H9 (cell line): Measurements from ENCODE around the gene THSD7B. TPM values are rescaled to one million over a fixed set of nuclear protein-coding genes. Genes with fewer than 3 reads are reported as not detected.

Experiments used
- DNase-seq: peaks from one replicate; pipeline ENCODE4 v3.0.0-alpha.2; 2017
- H2AFZ ChIP-seq: one replicate; pipeline ENCODE4 v1.6.1; 2013; ENCODE audit warnings: mild to moderate bottlenecking, low read length, control low read depth, moderate library complexity
- H2AK5ac ChIP-seq: 2 replicates; pipeline ENCODE4 v1.6.1; 2013; ENCODE audit warnings: low read length, control low read depth, mixed read lengths; ENCODE audit not compliant: insufficient read length
- H2BK120ac ChIP-seq: one replicate; pipeline ENCODE4 v1.6.1; 2013; ENCODE audit warnings: low read depth, mild to moderate bottlenecking, low read length, control low read depth, inconsistent platforms; ENCODE audit not compliant: poor library complexity, severe bottlenecking
- H2BK12ac ChIP-seq: 2 replicates; pipeline ENCODE4 v1.6.1; 2013; ENCODE audit warnings: low read length, control low read depth, mixed read lengths, low read depth; ENCODE audit not compliant: insufficient read length
- H2BK15ac ChIP-seq: 2 replicates; pipeline ENCODE4 v1.6.1; 2013; ENCODE audit warnings: low read depth, low read length, control low read depth
- H2BK20ac ChIP-seq: one replicate; pipeline ENCODE4 v1.6.1; 2013; ENCODE audit warnings: low read depth, mild to moderate bottlenecking, low read length, control low read depth, inconsistent platforms; ENCODE audit not compliant: poor library complexity, severe bottlenecking
- H2BK5ac ChIP-seq: 2 replicates; pipeline ENCODE4 v1.6.1; 2013; ENCODE audit warnings: low read length, control low read depth, mixed read lengths; ENCODE audit not compliant: insufficient read length
- H3K14ac ChIP-seq: 2 replicates; pipeline ENCODE4 v1.6.1; 2013; ENCODE audit warnings: low read length, control low read depth; ENCODE audit not compliant: insufficient read depth
- H3K18ac ChIP-seq: 2 replicates; pipeline ENCODE4 v1.6.1; 2013; ENCODE audit warnings: low read depth, mild to moderate bottlenecking, mixed read lengths, low read length, control low read depth; ENCODE audit not compliant: insufficient read length
- H3K23ac ChIP-seq: 2 replicates; pipeline ENCODE4 v1.6.1; 2013; ENCODE audit warnings: low read length, control low read depth, mixed read lengths, low read depth; ENCODE audit not compliant: insufficient read length
- H3K23me2 ChIP-seq: 2 replicates; pipeline ENCODE4 v1.6.1; 2013; ENCODE audit warnings: low read depth, mild to moderate bottlenecking, mixed read lengths, low read length, control low read depth; ENCODE audit not compliant: insufficient read length, poor library complexity, severe bottlenecking
- H3K27ac ChIP-seq: 2 replicates; pipeline ENCODE4 v1.5.1; 2013; ENCODE audit warnings: low read length, control low read depth, mixed read lengths, low read depth; ENCODE audit not compliant: insufficient read length
- H3K27me3 ChIP-seq: 2 replicates; pipeline ENCODE4 v1.6.1; 2013; ENCODE audit warnings: low read length, control low read depth, inconsistent platforms; ENCODE audit not compliant: insufficient read depth
- H3K4ac ChIP-seq: 2 replicates; pipeline ENCODE4 v1.6.1; 2013; ENCODE audit warnings: low read depth, mild to moderate bottlenecking, control low read depth, inconsistent platforms, low read length, moderate library complexity
- H3K4me1 ChIP-seq: 2 replicates; pipeline ENCODE4 v1.6.1; 2013; ENCODE audit warnings: low read length, control low read depth, inconsistent platforms; ENCODE audit not compliant: insufficient read depth
- H3K4me2 ChIP-seq: 2 replicates; pipeline ENCODE4 v1.6.1; 2013; ENCODE audit warnings: low read length, control low read depth, mixed read lengths; ENCODE audit not compliant: insufficient read length, insufficient read depth
- H3K56ac ChIP-seq: 2 replicates; pipeline ENCODE4 v1.6.1; 2013; ENCODE audit warnings: low read depth, mild to moderate bottlenecking, mixed read lengths, low read length, control low read depth; ENCODE audit not compliant: insufficient read length
- H3K79me1 ChIP-seq: 2 replicates; pipeline ENCODE4 v1.6.1; 2013; ENCODE audit warnings: low read depth, mild to moderate bottlenecking, moderate library complexity, low read length, control low read depth, inconsistent platforms; ENCODE audit not compliant: insufficient read depth, poor library complexity, severe bottlenecking
- H3K79me2 ChIP-seq: 2 replicates; pipeline ENCODE4 v1.6.1; 2013; ENCODE audit warnings: low read length, control low read depth, inconsistent platforms; ENCODE audit not compliant: insufficient read depth
- H3K9ac ChIP-seq: 2 replicates; pipeline ENCODE4 v1.6.1; 2013; ENCODE audit warnings: low read length, control low read depth, mixed read lengths; ENCODE audit not compliant: insufficient read length; ENCODE audit errors: extremely low read depth
- H3K9me3 ChIP-seq: one replicate; pipeline ENCODE4 v1.6.1; 2013; ENCODE audit warnings: low read depth, low read length, inconsistent platforms; ENCODE audit not compliant: control insufficient read depth
- H3T11ph ChIP-seq: one replicate; pipeline ENCODE4 v1.6.1; 2013; ENCODE audit warnings: mild to moderate bottlenecking, low read length, control low read depth, inconsistent platforms
- H4K20me1 ChIP-seq: one replicate; pipeline ENCODE4 v1.6.1; 2013; ENCODE audit not compliant: control insufficient read depth, insufficient read length, insufficient read depth
- H4K5ac ChIP-seq: 2 replicates; pipeline ENCODE4 v1.6.1; 2013; ENCODE audit warnings: low read depth, mild to moderate bottlenecking, mixed read lengths, low read length, control low read depth; ENCODE audit not compliant: insufficient read length
- H4K8ac ChIP-seq: replicated peaks from 2 replicates; pipeline ENCODE4 v1.6.1; 2013; ENCODE audit warnings: low read length, control low read depth, mixed read lengths, low read depth; ENCODE audit not compliant: insufficient read length
- H4K91ac ChIP-seq: 2 replicates; pipeline ENCODE4 v1.6.1; 2013; ENCODE audit warnings: low read depth, mild to moderate bottlenecking, moderate library complexity, mixed read lengths, low read length, control low read depth; ENCODE audit not compliant: insufficient read length
- H3K27ac Mint-ChIP-seq, 3 experiments: 2 replicates in 2 of 3; 3 replicates in 1 of 3; pipeline ENCODE4 v1.8.0; 2020 to 2021; ENCODE audit warnings: mixed read lengths in 3 of 3, mild to moderate bottlenecking in 1 of 3, moderate library complexity in 1 of 3
- H3K27me3 Mint-ChIP-seq: 2 replicates; pipeline ENCODE4 v1.8.0; 2021; ENCODE audit warnings: low read depth, mild to moderate bottlenecking, moderate library complexity, mixed read lengths
- H3K36me3 Mint-ChIP-seq, 3 experiments: 2 replicates in 2 of 3; 3 replicates in 1 of 3; pipeline ENCODE4 v1.8.0; 2020 to 2021; ENCODE audit warnings: low read depth in 3 of 3, mixed read lengths in 3 of 3; ENCODE audit not compliant: insufficient read depth in 1 of 3
- H3K4me1 Mint-ChIP-seq, 2 experiments: 2 replicates each; pipeline ENCODE4 v1.8.0; 2020; ENCODE audit warnings: mixed read lengths in 2 of 2
- H3K4me3 Mint-ChIP-seq, 2 experiments: 2 replicates in 1 of 2; 3 replicates in 1 of 2; pipeline ENCODE4 v1.8.0; 2020 to 2021; ENCODE audit warnings: mild to moderate bottlenecking in 2 of 2, mixed read lengths in 2 of 2, moderate library complexity in 1 of 2
- H3K9me3 Mint-ChIP-seq, 2 experiments: 2 replicates in 1 of 2; 3 replicates in 1 of 2; pipeline ENCODE4 v1.8.0; 2020; ENCODE audit warnings: mild to moderate bottlenecking in 2 of 2, mixed read lengths in 2 of 2, moderate library complexity in 1 of 2
- WGBS: extraction: QIAGEN DNeasy Blood & Tissue Kit; methylation state at CpG from one replicate; pipeline ENCODE4 v1.1.7; 2013; ENCODE audit warnings: missing lambda C conversion rate, low lambda C conversion rate, mixed read lengths; ENCODE audit not compliant: insufficient read length; ENCODE audit errors: extremely low coverage; 5-methylcytosine and 5-hydroxymethylcytosine counted together
- total RNA-seq: library from RNA; stranded (reverse); gene quantifications from 2 replicates; pipeline ENCODE4 v1.2.1, GENCODE V29; 2021
- TF ChIP-seq, protein P1 (sequence below): fragments of 200-600 bp; sonication (generic); conservative IDR thresholded peaks from 3 replicates; pipeline ENCODE4 v1.8.0; 2021; ENCODE audit warnings: antibody characterized with exemption, mild to moderate bottlenecking

The THSD7B gene
- total RNA-seq, 1 experiment from 2014 or later, result 0.85 TPM

DNA sequence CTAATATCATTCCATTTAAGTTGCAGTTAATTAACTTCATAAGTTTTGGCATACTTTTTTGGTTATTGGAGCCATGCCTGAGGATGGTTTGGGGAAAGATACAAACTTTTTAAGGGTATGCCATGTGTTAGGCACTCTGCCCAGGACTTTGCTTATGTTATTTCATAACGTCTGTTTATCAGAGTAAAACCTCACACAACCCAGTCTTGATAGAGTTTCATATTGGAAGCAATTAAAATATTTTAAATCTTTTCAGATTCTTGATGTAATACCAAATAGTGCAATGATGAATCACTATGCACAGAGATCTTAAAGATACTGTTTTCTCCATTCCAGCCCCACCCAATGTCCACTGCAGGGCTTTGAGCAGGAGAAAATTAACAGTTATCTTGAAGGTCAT is 669.8 kb downstream of the THSD7B start:
- Histone ChIP-seq H3K9me3 (no peaks in the 10 kb centered on the region), H3K79me1 (no peaks in the 10 kb centered on the region), H4K91ac (no peak overlapping the region), H2BK20ac (no peak overlapping the region), H3K56ac (no peak overlapping the region), H2AK5ac (no peak overlapping the region), H3K14ac (no peak overlapping the region), H3K9ac (no peak overlapping the region), H3K27ac (no peak overlapping the region), H4K20me1 (no peaks in the 10 kb centered on the region), H3K23ac (no peak overlapping the region), H3K79me2 (no peaks in the 10 kb centered on the region), H3K4me1 (no peaks in the 10 kb centered on the region), H2BK5ac (no peak overlapping the region), H3K23me2 (no peaks in the 10 kb centered on the region), H3K4ac (no peak overlapping the region), H4K8ac (no peak overlapping the region), H2AFZ (no peak overlapping the region), H2BK120ac (no peak overlapping the region), H3T11ph (no peak overlapping the region), H3K27me3 (no peaks in the 10 kb centered on the region), H3K4me2 (no peak overlapping the region), H2BK12ac (no peak overlapping the region), H4K5ac (no peak overlapping the region), H3K18ac (no peak overlapping the region), H2BK15ac (no peak overlapping the region)
- TF ChIP-seq, protein P1, sequence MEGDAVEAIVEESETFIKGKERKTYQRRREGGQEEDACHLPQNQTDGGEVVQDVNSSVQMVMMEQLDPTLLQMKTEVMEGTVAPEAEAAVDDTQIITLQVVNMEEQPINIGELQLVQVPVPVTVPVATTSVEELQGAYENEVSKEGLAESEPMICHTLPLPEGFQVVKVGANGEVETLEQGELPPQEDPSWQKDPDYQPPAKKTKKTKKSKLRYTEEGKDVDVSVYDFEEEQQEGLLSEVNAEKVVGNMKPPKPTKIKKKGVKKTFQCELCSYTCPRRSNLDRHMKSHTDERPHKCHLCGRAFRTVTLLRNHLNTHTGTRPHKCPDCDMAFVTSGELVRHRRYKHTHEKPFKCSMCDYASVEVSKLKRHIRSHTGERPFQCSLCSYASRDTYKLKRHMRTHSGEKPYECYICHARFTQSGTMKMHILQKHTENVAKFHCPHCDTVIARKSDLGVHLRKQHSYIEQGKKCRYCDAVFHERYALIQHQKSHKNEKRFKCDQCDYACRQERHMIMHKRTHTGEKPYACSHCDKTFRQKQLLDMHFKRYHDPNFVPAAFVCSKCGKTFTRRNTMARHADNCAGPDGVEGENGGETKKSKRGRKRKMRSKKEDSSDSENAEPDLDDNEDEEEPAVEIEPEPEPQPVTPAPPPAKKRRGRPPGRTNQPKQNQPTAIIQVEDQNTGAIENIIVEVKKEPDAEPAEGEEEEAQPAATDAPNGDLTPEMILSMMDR, result no peak
- Mint-ChIP-seq H3K27ac (no peak overlapping the region), H3K4me1 (peaks cover 7 to 12% of the 10 kb centered on the region in 2 experiments), H3K27me3 (no peaks in the 10 kb centered on the region), H3K36me3 (no peaks in the 10 kb centered on the region), H3K4me3 (no peak overlapping the region), H3K9me3 (no peaks in the 10 kb centered on the region)
- no CpG with 5 or more reads among the region's 1 CpG for WGBS
- DNase-seq, result no peak
